AML-193 (cell line): ENCODE results near the gene ATP8A1.
"Not testable (repeated sequence)": the region's sequence is repeated elsewhere in the genome, so short reads cannot be mapped to it uniquely, and the experiment has no call there.

ENCODE experiments used
- DNase-seq, 2 experiments: peaks; one replicate each; lab custom pipeline; 2025; lab: John Stamatoyannopoulos, UW

ATP8A1 gene

GRCh38 chr4:42467777-42468176 lies 189.1 kb downstream of the ATP8A1 start:
- DNase-seq, result not testable (repeated sequence)

- no peak for DNase-seq
These were observed 190.5 kb downstream of the ATP8A1 start for GRCh38 chr4:42466273-42466844.

- no peak for DNase-seq
These were observed 192.3 kb downstream of the ATP8A1 start for GRCh38 chr4:42464550-42465094.

GRCh38 chr4:42461216-42461615 lies 195.7 kb downstream of the ATP8A1 start:
- DNase-seq, result not testable (repeated sequence)

GRCh38 chr4:42460043-42460442 lies 196.9 kb downstream of the ATP8A1 start:
- no peak for DNase-seq

- no peak for DNase-seq
These were observed 198.2 kb downstream of the ATP8A1 start for GRCh38 chr4:42458657-42459056.

- DNase-seq, result no peak
These were observed 202.0 kb downstream of the ATP8A1 start for GRCh38 chr4:42454755-42455420.

GRCh38 chr4:42453612-42454011 lies 203.3 kb downstream of the ATP8A1 start:
- DNase-seq, result no peak

- DNase-seq, result no peak
These were observed 204.1 kb downstream of the ATP8A1 start for GRCh38 chr4:42452823-42453222.

- no peak for DNase-seq
These were observed 210.1 kb downstream of the ATP8A1 start for GRCh38 chr4:42446823-42447222.

- no peak for DNase-seq
These were observed 211.9 kb downstream of the ATP8A1 start for GRCh38 chr4:42445038-42445437.

GRCh38 chr4:42442601-42443000 lies 214.3 kb downstream of the ATP8A1 start:
- no peak for DNase-seq

- DNase-seq, result no peak
These were observed 216.8 kb downstream of the ATP8A1 start for GRCh38 chr4:42440083-42440482.

- no peak for DNase-seq
These were observed 219.9 kb downstream of the ATP8A1 start for GRCh38 chr4:42436928-42437565.

GRCh38 chr4:42428036-42428435 lies 228.9 kb downstream of the ATP8A1 start:
- DNase-seq, result no peak

- no peak for DNase-seq
These were observed 231.5 kb downstream of the ATP8A1 start for GRCh38 chr4:42425146-42426065.

- no peak for DNase-seq
These were observed 236.8 kb downstream of the ATP8A1 start for GRCh38 chr4:42420140-42420539.

- DNase-seq, result no peak
These were observed 239.4 kb downstream of the ATP8A1 start for GRCh38 chr4:42417550-42417949.

- DNase-seq, result no peak
These were observed 240.9 kb downstream of the ATP8A1 start for GRCh38 chr4:42416017-42416416.

- no peak for DNase-seq
These were observed 241.6 kb downstream of the ATP8A1 start for GRCh38 chr4:42415281-42415680.

- no peak for DNase-seq
These were observed 244.7 kb downstream of the ATP8A1 start for GRCh38 chr4:42412251-42412650.

- DNase-seq, result no peak
These were observed 245.1 kb downstream of the ATP8A1 start for GRCh38 chr4:42411803-42412202.
